ES-I3 (cell line): Measurements from ENCODE around the gene CDH3.

Source experiments
- H3K36me3 ChIP-seq: 2 replicates; pipeline ENCODE4 v1.6.1; 2013; ENCODE audit warnings: mild to moderate bottlenecking, low read length, control low read depth, moderate library complexity; ENCODE audit not compliant: insufficient read depth
- H3K4me1 ChIP-seq: 2 replicates; pipeline ENCODE4 v1.6.1; 2013; ENCODE audit warnings: mild to moderate bottlenecking, control low read depth, low read length; ENCODE audit not compliant: insufficient read depth
- H3K9ac ChIP-seq: 2 replicates; pipeline ENCODE4 v1.6.1; 2013; ENCODE audit warnings: low read depth, mild to moderate bottlenecking, low read length, moderate library complexity
- H3K9me3 ChIP-seq: 2 replicates; pipeline ENCODE4 v1.6.1; 2013; ENCODE audit warnings: mild to moderate bottlenecking, low read length, moderate library complexity; ENCODE audit not compliant: control insufficient read depth, insufficient read depth

Gene CDH3

DNA sequence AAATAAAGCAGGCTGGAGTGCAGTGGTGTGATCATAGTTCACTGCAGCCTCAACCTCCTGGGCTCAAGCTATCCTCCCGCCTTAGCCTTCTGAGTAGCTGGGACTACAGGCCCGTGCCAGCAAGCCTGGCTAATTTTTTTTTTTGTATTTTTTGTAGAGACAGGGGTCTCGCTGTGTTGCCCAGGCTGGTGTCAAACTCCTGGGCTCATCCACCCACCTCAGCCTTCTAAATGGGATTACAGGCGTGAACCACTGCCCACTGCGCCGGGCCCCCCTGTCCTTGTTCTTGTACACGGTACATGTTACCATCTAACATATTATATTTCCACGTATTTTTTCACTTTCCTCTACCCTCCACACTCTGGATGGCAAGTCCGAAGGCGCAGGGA is 3.1 kb upstream of the CDH3 start:
- Histone ChIP-seq H3K36me3 (no peaks in the 10 kb centered on the region), H3K9ac (peak overlapping the region; percentile 47; the same call in 1 of the 2 replicates), H3K4me1 (peaks cover 18% of the 10 kb centered on the region), H3K9me3 (no peaks in the 10 kb centered on the region)

DNA sequence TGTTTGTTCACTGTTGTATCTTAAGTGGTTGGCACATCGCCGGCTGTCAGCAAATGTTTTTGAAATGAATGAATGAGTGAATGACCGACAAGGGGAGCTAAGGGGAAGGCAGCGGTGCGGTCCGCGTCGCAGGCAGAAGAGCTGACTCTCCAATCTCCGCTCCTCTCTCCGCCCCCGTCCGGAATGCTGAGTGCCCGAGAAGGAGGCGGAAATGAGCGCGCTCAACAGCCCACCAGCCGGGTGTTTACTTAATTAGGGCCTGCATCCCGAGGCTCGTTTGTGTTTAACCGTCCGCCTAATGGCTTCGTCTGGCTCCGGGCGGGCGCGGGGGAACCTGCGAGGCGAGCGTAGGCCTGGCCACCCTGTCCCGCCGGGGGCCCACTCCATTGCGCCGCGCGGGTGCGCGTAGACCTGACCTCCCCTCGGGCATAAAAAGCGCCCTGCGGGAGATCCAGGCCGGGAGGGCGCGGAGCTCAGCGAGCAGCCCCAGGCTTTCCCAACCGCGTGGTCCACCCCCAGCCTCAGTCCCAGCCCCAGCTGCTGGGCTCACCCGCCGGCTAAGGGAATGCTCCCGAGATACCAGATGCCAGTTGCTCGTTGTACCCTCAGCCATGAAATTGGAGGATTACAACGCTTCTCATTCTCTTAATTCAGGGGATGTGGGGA is 2.5 kb upstream of the CDH3 start:
- Histone ChIP-seq H3K9me3 (no peaks in the 10 kb centered on the region), H3K9ac (peak overlapping the region; percentile 47; the same call in 1 of the 2 replicates), H3K36me3 (no peaks in the 10 kb centered on the region), H3K4me1 (peaks cover 24% of the 10 kb centered on the region)

GRCh38 chr16:68643227-68643626 is 1.9 kb upstream of the CDH3 start:
- H3K9ac ChIP-seq = peak overlapping the region; percentile 47; the same call in 1 of the 2 replicates
- H3K9me3 ChIP-seq = no peaks in the 10 kb centered on the region
- H3K4me1 ChIP-seq = peaks cover 28% of the 10 kb centered on the region
- H3K36me3 ChIP-seq = no peaks in the 10 kb centered on the region

DNA sequence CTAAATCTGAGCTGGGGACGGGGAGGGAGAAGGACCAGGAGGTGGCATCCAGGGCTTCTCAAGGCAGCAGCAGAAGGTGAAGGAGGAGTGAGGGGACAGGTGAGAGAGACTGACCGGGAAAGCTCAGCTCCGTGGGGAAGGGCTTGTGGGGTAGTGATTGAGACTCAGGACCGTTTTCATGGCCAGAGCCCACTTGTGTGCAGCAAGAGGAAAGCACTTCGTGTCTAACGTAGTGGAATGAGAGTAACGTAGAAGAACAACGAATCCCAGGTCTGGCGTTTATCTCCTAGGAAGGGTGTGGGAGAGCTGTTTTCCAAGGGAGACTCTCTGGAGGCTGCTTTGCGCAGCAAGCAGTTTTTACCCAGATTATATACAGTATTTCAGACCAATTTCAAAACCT is 1.3 kb upstream of the CDH3 start:
- Histone ChIP-seq H3K4me1 (peaks cover 28% of the 10 kb centered on the region), H3K9me3 (no peaks in the 10 kb centered on the region), H3K9ac (peak overlapping the region; percentile 76), H3K36me3 (no peaks in the 10 kb centered on the region)

DNA sequence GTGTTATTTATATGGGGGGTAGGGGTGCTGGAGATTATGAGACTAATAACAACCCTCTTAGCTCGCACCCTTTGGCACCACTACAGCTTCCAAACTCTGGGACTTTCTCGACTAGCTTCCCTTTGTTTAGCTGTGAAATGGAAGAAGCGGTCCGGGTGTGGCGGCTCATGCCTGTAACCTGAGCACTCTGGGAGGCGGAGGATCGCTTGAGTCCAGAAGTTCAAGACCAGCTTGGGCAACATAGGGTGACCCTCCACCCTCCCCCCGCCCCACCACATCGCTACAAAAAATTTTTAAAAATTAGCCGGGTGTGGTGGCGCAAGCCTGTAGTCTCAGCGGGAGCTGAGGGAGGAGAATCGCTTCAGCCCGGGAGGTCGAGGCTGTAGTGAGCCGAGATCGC is 814 bp upstream of the CDH3 start:
- peak overlapping the region; percentile 76 for H3K9ac ChIP-seq
- H3K36me3 ChIP-seq = no peaks in the 10 kb centered on the region
- no peaks in the 10 kb centered on the region for H3K9me3 ChIP-seq
- H3K4me1 ChIP-seq = peaks cover 28% of the 10 kb centered on the region

- H3K36me3 ChIP-seq = no peaks in the 10 kb centered on the region
Observed at GRCh38 chr16:68645494-68646388, 631 bp downstream of the CDH3 start.

GRCh38 chr16:68646953-68647659 is 2.0 kb downstream of the CDH3 start:
- Histone ChIP-seq H3K9ac (peak overlapping the region; percentile 76; the same call in 1 of the 2 replicates), H3K9me3 (no peaks in the 10 kb centered on the region), H3K4me1 (peaks cover 18% of the 10 kb centered on the region), H3K36me3 (no peaks in the 10 kb centered on the region)

More at GRCh38 chr16:68645494-68646388, 631 bp downstream of the CDH3 start:
- Histone ChIP-seq H3K4me1 (peaks cover 26% of the 10 kb centered on the region), H3K9me3 (no peaks in the 10 kb centered on the region), H3K9ac (peak overlapping the region; percentile 76)

- Histone ChIP-seq H3K36me3 (no peaks in the 10 kb centered on the region; the same call in 1 of the 2 replicates), H3K9ac (no peak overlapping the region), H3K4me1 (peaks cover 13% of the 10 kb centered on the region), H3K9me3 (no peaks in the 10 kb centered on the region)
Observed at GRCh38 chr16:68651136-68651535, 6.0 kb downstream of the CDH3 start.

DNA sequence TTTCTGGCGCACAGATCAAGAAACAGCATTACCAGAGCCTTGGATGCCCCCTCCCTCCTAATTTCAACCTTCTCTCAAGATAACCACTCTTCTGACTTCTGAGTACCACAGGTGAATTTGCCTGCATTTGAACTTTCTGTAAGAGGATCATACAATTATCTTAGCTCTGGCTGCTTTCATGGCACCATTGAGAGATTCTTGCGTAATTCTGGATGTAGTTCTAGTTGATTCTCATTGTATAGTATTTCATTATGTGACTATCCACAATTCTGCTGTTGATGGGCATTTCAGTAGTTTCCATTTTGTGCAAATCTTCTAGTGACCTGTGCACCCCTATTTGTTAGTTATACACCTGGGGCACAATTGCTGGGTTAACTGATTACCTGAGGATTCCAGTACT is 7.5 kb downstream of the CDH3 start:
- Histone ChIP-seq H3K9ac (no peak overlapping the region), H3K9me3 (no peaks in the 10 kb centered on the region), H3K36me3 (no peaks in the 10 kb centered on the region; the same call in 1 of the 2 replicates), H3K4me1 (peaks cover 3% of the 10 kb centered on the region)

DNA sequence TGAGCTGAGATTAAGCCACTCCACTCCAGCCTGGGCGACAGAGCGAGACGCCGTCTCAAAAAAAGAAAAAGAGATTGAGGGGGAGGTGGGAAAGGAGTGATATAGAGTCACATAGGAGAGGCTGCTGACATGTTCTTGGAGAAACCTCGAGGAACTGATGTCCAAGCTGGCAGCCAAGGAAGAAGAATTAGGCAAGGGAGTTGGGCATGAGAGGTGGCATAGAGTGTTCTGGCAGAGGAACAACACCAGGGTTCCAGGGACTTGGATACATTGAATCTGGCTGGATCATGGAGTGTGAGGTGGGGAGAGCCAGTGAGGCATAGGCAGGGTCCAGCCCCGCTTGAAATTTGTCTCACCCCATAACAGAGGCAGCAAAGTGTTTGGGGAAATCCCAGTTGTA is 10.7 kb downstream of the CDH3 start:
- H3K9me3 ChIP-seq = no peaks in the 10 kb centered on the region
- H3K9ac ChIP-seq = no peak overlapping the region
- no peaks in the 10 kb centered on the region; the same call in 1 of the 2 replicates for H3K4me1 ChIP-seq
- no peaks in the 10 kb centered on the region; the same call in 1 of the 2 replicates for H3K36me3 ChIP-seq

DNA sequence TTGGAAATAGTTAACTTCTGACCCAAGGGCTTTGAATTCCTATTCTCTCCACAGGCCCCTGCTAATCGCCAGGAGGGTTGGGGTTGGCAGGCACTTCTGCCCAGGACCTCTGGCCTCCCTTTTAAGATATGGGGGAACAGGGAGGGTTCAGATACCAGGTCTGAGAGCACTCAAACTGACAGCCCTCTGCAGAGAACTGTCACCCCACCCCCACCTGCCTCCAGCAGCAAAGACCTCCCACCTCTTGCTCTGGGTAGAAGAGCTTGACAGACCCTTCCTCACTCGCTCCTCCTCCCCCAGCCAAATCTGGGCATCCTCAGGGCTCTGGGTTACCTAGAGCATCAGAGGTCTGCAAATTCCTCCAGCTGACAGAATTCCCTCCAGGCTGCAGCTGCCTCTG is 11.6 kb downstream of the CDH3 start:
- Histone ChIP-seq H3K4me1 (no peaks in the 10 kb centered on the region; the same call in 1 of the 2 replicates), H3K36me3 (no peaks in the 10 kb centered on the region; the same call in 1 of the 2 replicates)

GRCh38 chr16:68658341-68658973 is 13.3 kb downstream of the CDH3 start:
- Histone ChIP-seq H3K9me3 (no peaks in the 10 kb centered on the region), H3K4me1 (no peaks in the 10 kb centered on the region; the same call in 1 of the 2 replicates), H3K36me3 (no peaks in the 10 kb centered on the region), H3K9ac (no peak overlapping the region)

More for the DNA sequence above, 11.6 kb downstream of the CDH3 start:
- Histone ChIP-seq H3K9me3 (no peaks in the 10 kb centered on the region), H3K9ac (no peak overlapping the region)

GRCh38 chr16:68658974-68659360 is 13.9 kb downstream of the CDH3 start:
- Histone ChIP-seq H3K4me1 (no peaks in the 10 kb centered on the region; the same call in 1 of the 2 replicates), H3K9ac (no peak overlapping the region), H3K36me3 (no peaks in the 10 kb centered on the region), H3K9me3 (no peaks in the 10 kb centered on the region)
